ENCODE measurements around the gene QKI.

QKI gene

DNA sequence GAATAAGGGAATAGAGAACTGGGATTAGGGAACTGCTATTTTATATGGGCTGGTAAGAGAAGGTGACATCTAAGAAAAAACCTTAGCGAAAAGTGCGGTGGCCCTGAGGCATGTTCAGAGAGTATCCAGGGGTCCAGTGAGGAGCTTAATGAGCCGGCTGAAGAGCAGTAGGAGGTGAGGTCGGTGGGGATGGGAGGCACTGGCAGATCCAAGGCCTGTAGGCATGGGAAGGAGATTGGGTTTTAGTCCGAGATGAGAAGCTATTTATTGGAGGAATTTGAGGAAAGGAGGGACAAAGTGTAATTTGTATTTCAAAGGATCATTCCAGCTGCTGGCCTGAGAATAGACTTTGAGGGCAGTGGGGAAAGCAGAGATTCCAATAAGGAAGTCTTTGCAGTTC is 123.8 kb downstream of the QKI start:
- H3K27me3 Mint-ChIP-seq: no peaks in the 10 kb centered on the region
- no peaks in the 10 kb centered on the region for H3K9me3 Mint-ChIP-seq
- H3K4me3 Mint-ChIP-seq: no peak overlapping the region
- H3K36me3 Mint-ChIP-seq (ENCODE audit: low read depth): peaks cover 68% of the 10 kb centered on the region
- H3K27ac Mint-ChIP-seq: no peak overlapping the region
- intact Hi-C loops (cut with micrococcal nuclease): no loop called here
- H3K4me1 Mint-ChIP-seq (ENCODE audit: low read depth): peaks cover 40% of the 10 kb centered on the region

DNA sequence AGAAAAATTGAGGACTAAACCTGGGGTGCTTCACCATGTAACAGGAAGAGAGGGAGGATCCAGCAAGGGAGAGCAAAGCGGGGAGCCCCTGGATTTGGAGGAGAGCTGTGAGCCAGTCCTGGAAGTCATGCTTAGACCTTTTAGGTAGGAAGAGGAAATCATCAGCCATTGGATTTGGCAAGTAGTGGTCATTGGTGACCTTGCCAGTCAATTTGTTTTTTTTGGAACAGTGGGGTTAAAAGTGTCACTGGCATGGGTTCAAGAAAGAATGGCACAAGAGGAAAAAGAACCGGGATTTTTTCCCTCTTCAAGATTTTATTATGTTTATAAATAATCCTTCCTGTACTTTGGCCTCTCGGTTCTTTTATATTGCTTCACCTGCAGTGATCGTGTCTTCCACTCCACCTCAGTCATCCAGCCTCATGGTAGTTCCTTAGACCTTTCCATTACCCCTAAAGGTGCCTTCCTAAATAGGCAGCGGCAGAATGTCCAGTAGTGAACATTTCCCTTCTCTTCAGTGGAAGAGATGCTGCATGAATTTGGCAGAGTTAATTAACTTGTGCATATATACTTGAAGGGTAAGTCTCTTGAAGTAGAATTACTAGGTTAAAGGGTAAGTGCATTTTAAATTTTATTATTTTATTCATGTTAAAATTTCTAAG is 124.7 kb downstream of the QKI start:
- no peaks in the 10 kb centered on the region for H3K27me3 Mint-ChIP-seq
- intact Hi-C loops (cut with micrococcal nuclease): no loop called here
- H3K36me3 Mint-ChIP-seq (ENCODE audit: low read depth): peaks cover 68% of the 10 kb centered on the region
- H3K27ac Mint-ChIP-seq: no peak overlapping the region
- no peak overlapping the region for H3K4me3 Mint-ChIP-seq
- peaks cover 40% of the 10 kb centered on the region for H3K4me1 Mint-ChIP-seq (ENCODE audit: low read depth)
- no peaks in the 10 kb centered on the region for H3K9me3 Mint-ChIP-seq

- no peaks in the 10 kb centered on the region for H3K27me3 Mint-ChIP-seq
- no peak overlapping the region for H3K27ac Mint-ChIP-seq
- H3K9me3 Mint-ChIP-seq: no peaks in the 10 kb centered on the region
- no peak overlapping the region for H3K4me3 Mint-ChIP-seq
- intact Hi-C loops (cut with micrococcal nuclease): no loop called here
- H3K36me3 Mint-ChIP-seq (ENCODE audit: low read depth): peaks cover 45% of the 10 kb centered on the region
- peaks cover 33% of the 10 kb centered on the region for H3K4me1 Mint-ChIP-seq (ENCODE audit: low read depth)
Measured at GRCh38 chr6:163543321-163543720, 128.8 kb downstream of the QKI start.

GRCh38 chr6:163545370-163545769 is 130.9 kb downstream of the QKI start:
- intact Hi-C loops (cut with micrococcal nuclease): no loop called here
- H3K27me3 Mint-ChIP-seq: no peaks in the 10 kb centered on the region
- no peak overlapping the region for H3K27ac Mint-ChIP-seq
- H3K36me3 Mint-ChIP-seq (ENCODE audit: low read depth): peaks cover 49% of the 10 kb centered on the region
- peaks cover 35% of the 10 kb centered on the region for H3K4me1 Mint-ChIP-seq (ENCODE audit: low read depth)
- no peaks in the 10 kb centered on the region for H3K9me3 Mint-ChIP-seq
- no peak overlapping the region for H3K4me3 Mint-ChIP-seq

GRCh38 chr6:163547287-163547686 is 132.8 kb downstream of the QKI start:
- Mint-ChIP-seq H3K4me1 (ENCODE audit: low read depth) (peaks cover 32% of the 10 kb centered on the region), H3K27me3 (no peaks in the 10 kb centered on the region), H3K27ac (no peak overlapping the region), H3K36me3 (ENCODE audit: low read depth) (peaks cover 48% of the 10 kb centered on the region), H3K9me3 (no peaks in the 10 kb centered on the region), H3K4me3 (no peak overlapping the region)
- intact Hi-C loops (cut with micrococcal nuclease): no loop called here

DNA sequence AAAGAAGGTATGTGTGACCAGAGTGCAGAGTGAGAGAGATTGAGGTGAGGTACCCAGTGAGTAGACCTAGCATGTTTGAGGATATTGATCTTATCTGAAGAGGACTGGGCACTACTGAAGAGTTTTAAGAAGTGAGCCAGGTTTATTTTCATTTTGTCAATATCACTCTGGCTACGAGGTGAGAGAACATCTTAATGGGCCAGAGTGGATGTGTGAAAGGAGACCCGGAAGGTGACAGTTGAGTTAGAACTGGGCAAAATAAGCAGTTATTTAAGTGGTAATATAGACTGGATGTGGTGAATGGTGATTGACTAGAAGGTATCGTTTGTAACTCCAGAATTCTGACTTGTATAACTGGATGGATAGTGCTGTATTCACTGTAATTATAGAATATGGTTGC is 134.1 kb downstream of the QKI start:
- Mint-ChIP-seq H3K4me1 (ENCODE audit: low read depth) (peaks cover 30% of the 10 kb centered on the region), H3K9me3 (no peaks in the 10 kb centered on the region), H3K27ac (no peak overlapping the region)

GRCh38 chr6:163554032-163554431 is 139.5 kb downstream of the QKI start:
- H3K27ac Mint-ChIP-seq: no peak overlapping the region
- H3K27me3 Mint-ChIP-seq: no peaks in the 10 kb centered on the region
- no peak overlapping the region for H3K4me3 Mint-ChIP-seq
- intact Hi-C loops (cut with micrococcal nuclease): loop anchor here (5.0 kb wide), 2 partner anchors 127 to 372 kb away; no protein-coding TSS in a partner anchor
- no peaks in the 10 kb centered on the region for H3K9me3 Mint-ChIP-seq
- H3K36me3 Mint-ChIP-seq (ENCODE audit: low read depth): peaks cover 87% of the 10 kb centered on the region
- peaks cover 27% of the 10 kb centered on the region for H3K4me1 Mint-ChIP-seq (ENCODE audit: low read depth)

More for the DNA sequence above, 134.1 kb downstream of the QKI start:
- intact Hi-C loops (cut with micrococcal nuclease): no loop called here
- H3K4me3 Mint-ChIP-seq: no peak overlapping the region
- peaks cover 58% of the 10 kb centered on the region for H3K36me3 Mint-ChIP-seq (ENCODE audit: low read depth)
- no peaks in the 10 kb centered on the region for H3K27me3 Mint-ChIP-seq

DNA sequence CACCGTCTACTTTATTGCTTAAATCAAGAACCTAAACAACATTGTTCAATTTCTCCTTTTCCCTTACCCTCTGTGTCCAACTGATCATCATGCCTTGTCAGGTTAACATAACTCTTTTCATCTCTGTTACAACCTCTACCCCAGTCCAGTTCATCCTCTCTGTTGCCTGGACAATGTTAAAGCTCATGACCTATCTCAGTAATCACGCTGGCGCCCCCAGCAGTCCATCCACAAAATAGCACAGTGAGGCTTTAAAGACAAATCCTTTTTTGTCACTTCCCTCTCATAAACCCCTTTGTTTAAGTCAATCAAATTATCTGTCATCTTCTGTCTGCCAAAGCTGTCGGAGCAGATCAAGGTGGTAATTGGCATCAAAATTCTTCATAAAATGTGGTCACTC is 140.1 kb downstream of the QKI start:
- Mint-ChIP-seq H3K4me3 (no peak overlapping the region), H3K4me1 (ENCODE audit: low read depth) (peaks cover 24% of the 10 kb centered on the region), H3K27ac (no peak overlapping the region), H3K9me3 (no peaks in the 10 kb centered on the region), H3K36me3 (ENCODE audit: low read depth) (peaks cover 88% of the 10 kb centered on the region), H3K27me3 (no peaks in the 10 kb centered on the region)
- intact Hi-C loops (cut with micrococcal nuclease): loop anchor here (5.0 kb wide), 2 partner anchors 127 to 372 kb away; no protein-coding TSS in a partner anchor

- H3K27me3 Mint-ChIP-seq: no peaks in the 10 kb centered on the region
- peaks cover 86% of the 10 kb centered on the region for H3K36me3 Mint-ChIP-seq (ENCODE audit: low read depth)
- no peaks in the 10 kb centered on the region for H3K9me3 Mint-ChIP-seq
- H3K4me1 Mint-ChIP-seq (ENCODE audit: low read depth): peaks cover 22% of the 10 kb centered on the region
- no peak overlapping the region for H3K4me3 Mint-ChIP-seq
- H3K27ac Mint-ChIP-seq: no peak overlapping the region
- intact Hi-C loops (cut with micrococcal nuclease): no loop called here
Measured at GRCh38 chr6:163559661-163560060, 145.1 kb downstream of the QKI start.

GRCh38 chr6:163563318-163563717 is 148.8 kb downstream of the QKI start:
- intact Hi-C loops (cut with micrococcal nuclease): no loop called here
- Mint-ChIP-seq H3K4me1 (ENCODE audit: low read depth) (peaks cover 19% of the 10 kb centered on the region), H3K9me3 (no peaks in the 10 kb centered on the region), H3K27me3 (no peaks in the 10 kb centered on the region), H3K4me3 (no peak overlapping the region), H3K27ac (no peak overlapping the region), H3K36me3 (ENCODE audit: low read depth) (peaks cover 91% of the 10 kb centered on the region)

GRCh38 chr6:163564534-163564933 is 150.0 kb downstream of the QKI start:
- Mint-ChIP-seq H3K9me3 (no peaks in the 10 kb centered on the region), H3K36me3 (ENCODE audit: low read depth) (peaks cover 83% of the 10 kb centered on the region)
- intact Hi-C loops (cut with micrococcal nuclease): no loop called here

DNA sequence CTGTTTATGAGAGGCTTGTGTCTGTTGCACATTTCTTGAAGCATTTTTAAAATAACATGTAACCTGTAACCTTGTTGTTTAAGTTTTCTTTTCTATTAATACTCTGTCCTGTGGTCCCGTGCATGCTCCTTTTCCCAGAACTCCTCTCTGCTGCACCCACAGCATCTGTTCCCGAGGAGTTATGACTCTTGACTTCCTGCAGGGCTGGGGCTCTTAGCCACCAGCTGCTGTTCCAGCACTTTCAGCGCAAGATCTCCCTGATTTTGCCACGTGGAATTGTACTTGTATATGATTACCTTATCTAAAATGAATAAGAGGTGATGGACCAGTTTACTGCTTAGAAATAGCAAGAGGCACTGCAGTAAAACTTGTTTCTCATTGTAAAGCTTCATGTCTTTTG is 150.6 kb downstream of the QKI start:
- H3K27me3 Mint-ChIP-seq: no peaks in the 10 kb centered on the region
- peaks cover 79% of the 10 kb centered on the region for H3K36me3 Mint-ChIP-seq (ENCODE audit: low read depth)
- no peak overlapping the region for H3K4me3 Mint-ChIP-seq
- no peaks in the 10 kb centered on the region for H3K9me3 Mint-ChIP-seq
- peaks cover 5% of the 10 kb centered on the region for H3K4me1 Mint-ChIP-seq (ENCODE audit: low read depth)
- intact Hi-C loops (cut with micrococcal nuclease): no loop called here
- H3K27ac Mint-ChIP-seq: no peak overlapping the region

More at GRCh38 chr6:163564534-163564933, 150.0 kb downstream of the QKI start:
- Mint-ChIP-seq H3K4me3 (no peak overlapping the region), H3K27ac (no peak overlapping the region), H3K4me1 (ENCODE audit: low read depth) (peaks cover 10% of the 10 kb centered on the region), H3K27me3 (no peaks in the 10 kb centered on the region)

GRCh38 chr6:163566056-163566455 is 151.5 kb downstream of the QKI start:
- Mint-ChIP-seq H3K27me3 (no peaks in the 10 kb centered on the region), H3K9me3 (no peaks in the 10 kb centered on the region), H3K27ac (no peak overlapping the region), H3K36me3 (ENCODE audit: low read depth) (peaks cover 79% of the 10 kb centered on the region), H3K4me3 (no peak overlapping the region), H3K4me1 (ENCODE audit: low read depth) (peaks cover 5% of the 10 kb centered on the region)
- intact Hi-C loops (cut with micrococcal nuclease): no loop called here

DNA sequence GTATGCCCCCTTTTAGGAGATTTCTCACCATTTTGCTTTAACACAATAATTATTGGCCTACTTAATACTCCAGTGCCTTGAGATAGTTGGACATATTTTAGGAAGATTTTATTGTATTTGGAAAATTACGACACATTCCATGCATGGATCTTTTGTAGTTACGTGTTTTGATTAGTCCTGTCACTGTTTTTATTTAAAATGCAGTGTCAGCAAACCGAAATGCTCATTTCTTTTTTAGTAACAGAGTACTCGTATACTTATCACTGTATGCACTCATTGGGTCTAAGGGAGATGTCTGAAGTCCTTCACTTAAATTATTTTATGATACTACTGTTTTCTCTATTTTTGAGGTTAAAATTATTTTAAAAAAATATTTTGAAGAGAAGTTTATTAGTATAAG is 153.8 kb downstream of the QKI start:
- intact Hi-C loops (cut with micrococcal nuclease): no loop called here
- no peaks in the 10 kb centered on the region for H3K9me3 Mint-ChIP-seq
- no peak overlapping the region for H3K27ac Mint-ChIP-seq
- peaks cover 82% of the 10 kb centered on the region for H3K36me3 Mint-ChIP-seq (ENCODE audit: low read depth)
- no peak overlapping the region for H3K4me3 Mint-ChIP-seq
- peaks cover 5% of the 10 kb centered on the region for H3K4me1 Mint-ChIP-seq (ENCODE audit: low read depth)
- no peaks in the 10 kb centered on the region for H3K27me3 Mint-ChIP-seq
